ENCODE data around the gene PTPRT.

- TF ChIP-seq, protein P1, sequence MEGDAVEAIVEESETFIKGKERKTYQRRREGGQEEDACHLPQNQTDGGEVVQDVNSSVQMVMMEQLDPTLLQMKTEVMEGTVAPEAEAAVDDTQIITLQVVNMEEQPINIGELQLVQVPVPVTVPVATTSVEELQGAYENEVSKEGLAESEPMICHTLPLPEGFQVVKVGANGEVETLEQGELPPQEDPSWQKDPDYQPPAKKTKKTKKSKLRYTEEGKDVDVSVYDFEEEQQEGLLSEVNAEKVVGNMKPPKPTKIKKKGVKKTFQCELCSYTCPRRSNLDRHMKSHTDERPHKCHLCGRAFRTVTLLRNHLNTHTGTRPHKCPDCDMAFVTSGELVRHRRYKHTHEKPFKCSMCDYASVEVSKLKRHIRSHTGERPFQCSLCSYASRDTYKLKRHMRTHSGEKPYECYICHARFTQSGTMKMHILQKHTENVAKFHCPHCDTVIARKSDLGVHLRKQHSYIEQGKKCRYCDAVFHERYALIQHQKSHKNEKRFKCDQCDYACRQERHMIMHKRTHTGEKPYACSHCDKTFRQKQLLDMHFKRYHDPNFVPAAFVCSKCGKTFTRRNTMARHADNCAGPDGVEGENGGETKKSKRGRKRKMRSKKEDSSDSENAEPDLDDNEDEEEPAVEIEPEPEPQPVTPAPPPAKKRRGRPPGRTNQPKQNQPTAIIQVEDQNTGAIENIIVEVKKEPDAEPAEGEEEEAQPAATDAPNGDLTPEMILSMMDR (IDR thresholded peaks at IDR 0.05) = no peak
- no peak for TF ChIP-seq POLR2A (IDR thresholded peaks at IDR 0.05)
These were observed 1108.8 kb downstream of the PTPRT start for GRCh38 chr20:42080956-42081355.
